Measurements from ENCODE around the gene PLEKHA3. TPM values are rescaled to one million over a fixed set of nuclear protein-coding genes. Genes with fewer than 3 reads are reported as not detected.

PLEKHA3 gene
- total RNA-seq, 1 donor from 2014 or later, result 26.2 TPM

- no peak overlapping the region for H3K4me3 Mint-ChIP-seq
- H3K79me2 ChIP-seq (ENCODE audit: low read depth), result peaks cover 22% of the 10 kb centered on the region
- no peak overlapping the region for H3K27ac Mint-ChIP-seq
These were observed 6.9 kb upstream of the PLEKHA3 start for GRCh38 chr2:178473373-178473772.

GRCh38 chr2:178473931-178474330 is 6.3 kb upstream of the PLEKHA3 start:
- Mint-ChIP-seq H3K36me3 (peaks cover 2% of the 10 kb centered on the region), H3K4me3 (no peak overlapping the region), H3K27ac (no peak overlapping the region), H3K4me1 (peaks cover 6% of the 10 kb centered on the region), H3K27me3 (ENCODE audit: insufficient read depth, low read depth) (no peaks in the 10 kb centered on the region), H3K9me3 (no peaks in the 10 kb centered on the region)
- H3K79me2 ChIP-seq (ENCODE audit: low read depth), result peaks cover 22% of the 10 kb centered on the region
- no peak overlapping the region for H3K27ac ChIP-seq
- TF ChIP-seq EZH2 (IDR thresholded peaks at IDR 0.05) (no peak), EZH2phosphoT487 (IDR thresholded peaks at IDR 0.05) (no peak), CTCF (IDR thresholded peaks at IDR 0.05) (no peak)
- H3F3A ChIP-seq (ENCODE audit: low read depth), result peaks cover 4% of the 10 kb centered on the region
- H3K27me3 ChIP-seq, result no peaks in the 10 kb centered on the region
- H2AFZ ChIP-seq (replicated peaks), result no peak overlapping the region
- no peaks in the 10 kb centered on the region for H3K36me3 ChIP-seq
- H4K20me1 ChIP-seq (ENCODE audit: low read depth), result no peaks in the 10 kb centered on the region
- H3K9ac ChIP-seq, result no peak overlapping the region
- H3K4me1 ChIP-seq, result peaks cover 8% of the 10 kb centered on the region
- H3K4me2 ChIP-seq, result no peak overlapping the region
- H3K9me3 ChIP-seq (ENCODE audit: low read depth), result no peaks in the 10 kb centered on the region
- DNase-seq (ENCODE audit: low spot score), result no peak
- H3K4me3 ChIP-seq, result no peak overlapping the region

More at GRCh38 chr2:178473373-178473772, 6.9 kb upstream of the PLEKHA3 start:
- no peak overlapping the region for H3K27ac ChIP-seq
- Mint-ChIP-seq H3K9me3 (no peaks in the 10 kb centered on the region), H3K4me1 (peaks cover 3% of the 10 kb centered on the region), H3K36me3 (peaks cover 2% of the 10 kb centered on the region), H3K27me3 (ENCODE audit: insufficient read depth, low read depth) (no peaks in the 10 kb centered on the region)
- H3K4me2 ChIP-seq, result no peak overlapping the region
- H3K9ac ChIP-seq, result no peak overlapping the region
- no peaks in the 10 kb centered on the region for H4K20me1 ChIP-seq (ENCODE audit: low read depth)
- H2AFZ ChIP-seq (replicated peaks), result no peak overlapping the region
- no peaks in the 10 kb centered on the region for H3K36me3 ChIP-seq
- H3K4me1 ChIP-seq, result peaks cover 8% of the 10 kb centered on the region
- no peaks in the 10 kb centered on the region for H3F3A ChIP-seq (ENCODE audit: low read depth)
- no peaks in the 10 kb centered on the region for H3K27me3 ChIP-seq
- no peaks in the 10 kb centered on the region for H3K9me3 ChIP-seq (ENCODE audit: low read depth)
- DNase-seq (ENCODE audit: low spot score), result no peak
- TF ChIP-seq CTCF (IDR thresholded peaks at IDR 0.05), result no peak
- no peak for TF ChIP-seq EZH2 (IDR thresholded peaks at IDR 0.05)
- TF ChIP-seq EZH2phosphoT487 (IDR thresholded peaks at IDR 0.05), result no peak
- H3K4me3 ChIP-seq, result no peak overlapping the region

GRCh38 chr2:178474560-178474959 is 5.7 kb upstream of the PLEKHA3 start:
- no peak overlapping the region for H3K9ac ChIP-seq
- TF ChIP-seq EZH2phosphoT487 (IDR thresholded peaks at IDR 0.05), result no peak
- TF ChIP-seq CTCF (IDR thresholded peaks at IDR 0.05), result no peak
- TF ChIP-seq EZH2 (IDR thresholded peaks at IDR 0.05), result no peak
- Mint-ChIP-seq H3K4me3 (no peak overlapping the region), H3K4me1 (peaks cover 6% of the 10 kb centered on the region), H3K9me3 (no peaks in the 10 kb centered on the region), H3K27ac (no peak overlapping the region), H3K36me3 (peaks cover under 1% of the 10 kb centered on the region), H3K27me3 (ENCODE audit: insufficient read depth, low read depth) (no peaks in the 10 kb centered on the region)
- no peak overlapping the region for H2AFZ ChIP-seq (replicated peaks)
- H4K20me1 ChIP-seq (ENCODE audit: low read depth), result no peaks in the 10 kb centered on the region
- no peaks in the 10 kb centered on the region for H3K9me3 ChIP-seq (ENCODE audit: low read depth)
- H3F3A ChIP-seq (ENCODE audit: low read depth), result peaks cover 11% of the 10 kb centered on the region
- peaks cover 8% of the 10 kb centered on the region for H3K4me1 ChIP-seq
- peaks cover 22% of the 10 kb centered on the region for H3K79me2 ChIP-seq (ENCODE audit: low read depth)
- DNase-seq (ENCODE audit: low spot score), result no peak
- no peak overlapping the region for H3K27ac ChIP-seq
- no peak overlapping the region for H3K4me3 ChIP-seq
- no peaks in the 10 kb centered on the region for H3K36me3 ChIP-seq
- no peak overlapping the region for H3K4me2 ChIP-seq
- H3K27me3 ChIP-seq, result peaks cover 3% of the 10 kb centered on the region

Measured in neural progenitor cell (in vitro differentiated cells).